D341Med (cell line): ENCODE results near the gene PRXL2C.
"Not testable (repeated sequence)": the region's sequence is repeated elsewhere in the genome, so short reads cannot be mapped to it uniquely, and the experiment has no call there.

ENCODE experiments used
- DNase-seq: peaks from one replicate; pipeline ENCODE4 v3.0.0; 2012; ENCODE audit warnings: low spot score

Gene PRXL2C

GRCh38 chr9:96655198-96655851, at the start of gene PRXL2C:
Gene PRXL2C (minus strand): TSS chr9:96655317. CDS start chr9:96655281, 36 bp downstream.
- DNase-seq, result no peak

- not testable (repeated sequence) for DNase-seq
Measured at GRCh38 chr9:96700721-96701375, 45.7 kb upstream of the PRXL2C start.

GRCh38 chr9:96691326-96691725, 36.2 kb upstream of the PRXL2C start:
- no peak for DNase-seq

- no peak for DNase-seq
Measured at GRCh38 chr9:96688745-96689464, 33.8 kb upstream of the PRXL2C start.

- DNase-seq, result no peak
Measured at GRCh38 chr9:96688187-96688586, 33.1 kb upstream of the PRXL2C start.

- DNase-seq, result no peak
Measured at GRCh38 chr9:96686638-96687335, 31.7 kb upstream of the PRXL2C start.

- no peak for DNase-seq
Measured at GRCh38 chr9:96680812-96681499, 25.8 kb upstream of the PRXL2C start.

GRCh38 chr9:96674906-96675538, 19.9 kb upstream of the PRXL2C start:
- DNase-seq, result no peak

- DNase-seq, result not testable (repeated sequence)
Measured at GRCh38 chr9:96673786-96674185, 18.7 kb upstream of the PRXL2C start.

GRCh38 chr9:96668868-96669534, 13.9 kb upstream of the PRXL2C start:
- no peak for DNase-seq

GRCh38 chr9:96667363-96667728, 12.2 kb upstream of the PRXL2C start:
- DNase-seq, result no peak

- DNase-seq, result peak; percentile 54
Measured at GRCh38 chr9:96666653-96667362, 11.7 kb upstream of the PRXL2C start.

- DNase-seq, result no peak
Measured at GRCh38 chr9:96665789-96666188, 10.7 kb upstream of the PRXL2C start.

GRCh38 chr9:96663506-96664120, 8.5 kb upstream of the PRXL2C start:
- no peak for DNase-seq

- DNase-seq, result no peak
Measured at GRCh38 chr9:96661711-96662110, 6.6 kb upstream of the PRXL2C start.

GRCh38 chr9:96660692-96661248, 5.7 kb upstream of the PRXL2C start:
- DNase-seq, result no peak

- peak; percentile 86 for DNase-seq
Measured at GRCh38 chr9:96654450-96655197, 493 bp downstream of the PRXL2C start.

GRCh38 chr9:96651626-96652025, 3.5 kb downstream of the PRXL2C start:
- no peak for DNase-seq
